Measurements from ENCODE around the gene ZGLP1. TPM values are rescaled to one million over a fixed set of nuclear protein-coding genes. Genes with fewer than 3 reads are reported as not detected.

Gene ZGLP1
- total RNA-seq, 2 experiments from 2014 or later: 5.7 to 8.8 TPM

DNA sequence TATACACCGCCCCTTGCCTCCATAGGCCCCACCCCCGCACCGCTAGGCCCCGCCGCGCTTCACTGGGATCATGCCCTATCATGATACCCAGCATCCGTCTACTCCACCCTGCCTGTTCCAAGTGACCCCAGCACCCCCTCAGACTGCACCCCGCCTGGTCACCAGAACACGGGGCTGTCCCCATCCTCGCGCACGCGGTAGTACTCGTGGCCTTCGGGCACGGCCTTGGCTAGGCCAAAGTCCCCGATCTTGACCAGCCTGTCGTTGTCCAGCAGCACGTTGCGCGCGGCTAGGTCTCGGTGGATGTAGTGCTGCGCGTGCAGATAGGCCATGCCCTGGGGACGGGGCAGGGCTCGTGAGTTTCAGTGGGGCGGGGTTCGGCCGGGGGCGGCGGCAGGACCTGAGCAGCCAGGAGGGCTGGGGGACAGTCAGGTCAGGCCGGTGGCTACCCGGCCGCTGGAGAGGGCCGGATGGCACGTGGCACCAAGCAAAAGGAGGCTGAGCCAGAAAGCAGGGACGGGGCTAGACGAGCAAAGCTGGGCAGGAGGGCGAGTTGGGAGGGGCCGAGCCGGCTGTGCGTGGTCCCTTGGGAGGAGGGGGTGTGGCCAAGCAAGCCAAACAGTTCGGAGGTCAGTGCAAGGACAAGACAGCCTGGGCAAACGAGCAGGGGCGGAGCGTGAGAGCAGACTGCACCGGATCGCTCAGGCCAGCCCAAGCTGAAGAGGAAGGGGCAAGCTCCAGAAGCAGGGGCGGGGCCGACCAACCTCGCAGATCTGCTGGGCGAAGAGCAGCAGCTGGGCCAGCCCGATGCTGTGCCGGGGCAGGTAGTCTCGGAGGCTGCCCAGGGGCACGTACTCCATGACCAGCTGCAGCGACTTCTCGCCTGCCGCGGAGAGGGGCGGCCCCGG lies 43.4 kb upstream of the ZGLP1 start:
- TF ChIP-seq EZH2phosphoT487 (IDR thresholded peaks at IDR 0.05; ENCODE audit: borderline replicate concordance, low read depth, low read length): no peak
- no TSS peak for BruUV-seq (replicated peaks)
- Histone ChIP-seq H3K4me1 (ENCODE audit: insufficient read depth, low read length, poor library complexity, severe bottlenecking) (no peaks in the 10 kb centered on the region), H2AFZ (ENCODE audit: low read length) (no peak overlapping the region), H3K36me3 (ENCODE audit: insufficient read depth, low read length) (peaks cover 64% of the 10 kb centered on the region), H3K79me2 (ENCODE audit: insufficient read depth, low read depth, low read length) (no peaks in the 10 kb centered on the region), H3K4me3 (ENCODE audit: low read depth, low read length, poor library complexity, severe bottlenecking) (no peak overlapping the region), H3K9me2 (ENCODE audit: insufficient read depth, low read length) (no peaks in the 10 kb centered on the region), H3K9me3 (ENCODE audit: low read length) (no peaks in the 10 kb centered on the region), H3K27ac (ENCODE audit: low read depth, low read length, poor library complexity, severe bottlenecking) (no peak overlapping the region), H4K20me1 (ENCODE audit: insufficient read depth, low read length) (no peaks in the 10 kb centered on the region), H3K4me2 (ENCODE audit: low read length) (no peak overlapping the region)
- intact Hi-C loops (cut with micrococcal nuclease; ENCODE audit: unreplicated experiment): loop anchor here (2.0 kb wide), 1 partner anchor 34 kb away; no protein-coding TSS in a partner anchor
- ChIA-PET POLR2A (no interaction called here), CTCF (ENCODE audit: unreplicated experiment) (no interaction called here)
- no peak for DNase-seq (ENCODE audit: low spot score)

DNA sequence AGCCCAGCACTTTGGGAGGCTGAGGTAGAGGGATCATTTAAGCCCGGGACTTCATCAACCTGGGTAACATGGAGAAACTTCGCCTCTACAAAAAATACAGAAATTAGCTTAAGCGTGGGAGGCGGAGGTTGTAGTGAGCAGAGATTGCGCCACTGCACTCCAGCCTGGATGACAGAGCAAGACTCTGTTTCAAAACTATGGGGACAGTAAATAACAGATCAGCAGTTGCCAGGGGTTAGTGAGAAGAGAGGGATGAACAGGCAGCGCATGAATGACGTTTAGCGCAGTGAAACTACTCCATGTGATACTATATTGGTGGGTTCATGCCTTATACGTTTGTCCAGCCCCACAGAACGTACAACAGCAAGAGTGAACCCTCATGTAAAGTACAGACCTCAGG lies 36.9 kb upstream of the ZGLP1 start:
- Histone ChIP-seq H2AFZ (ENCODE audit: low read length) (no peak overlapping the region), H3K79me2 (ENCODE audit: insufficient read depth, low read depth, low read length) (no peaks in the 10 kb centered on the region), H3K4me3 (ENCODE audit: low read depth, low read length, poor library complexity, severe bottlenecking) (no peak overlapping the region), H3K4me1 (ENCODE audit: insufficient read depth, low read length, poor library complexity, severe bottlenecking) (peaks cover 2% of the 10 kb centered on the region), H3K36me3 (ENCODE audit: insufficient read depth, low read length) (peaks cover 17% of the 10 kb centered on the region), H3K4me2 (ENCODE audit: low read length) (no peak overlapping the region), H3K27ac (ENCODE audit: low read depth, low read length, poor library complexity, severe bottlenecking) (no peak overlapping the region), H3K9me3 (ENCODE audit: low read length) (no peaks in the 10 kb centered on the region), H3K9me2 (ENCODE audit: insufficient read depth, low read length) (no peaks in the 10 kb centered on the region), H4K20me1 (ENCODE audit: insufficient read depth, low read length) (no peaks in the 10 kb centered on the region)
- CTCF ChIA-PET (ENCODE audit: unreplicated experiment): no interaction called here
- POLR2A ChIA-PET: no interaction called here
- no TSS peak for BruUV-seq (replicated peaks)
- no peak for DNase-seq (ENCODE audit: low spot score)
- TF ChIP-seq, protein P1, sequence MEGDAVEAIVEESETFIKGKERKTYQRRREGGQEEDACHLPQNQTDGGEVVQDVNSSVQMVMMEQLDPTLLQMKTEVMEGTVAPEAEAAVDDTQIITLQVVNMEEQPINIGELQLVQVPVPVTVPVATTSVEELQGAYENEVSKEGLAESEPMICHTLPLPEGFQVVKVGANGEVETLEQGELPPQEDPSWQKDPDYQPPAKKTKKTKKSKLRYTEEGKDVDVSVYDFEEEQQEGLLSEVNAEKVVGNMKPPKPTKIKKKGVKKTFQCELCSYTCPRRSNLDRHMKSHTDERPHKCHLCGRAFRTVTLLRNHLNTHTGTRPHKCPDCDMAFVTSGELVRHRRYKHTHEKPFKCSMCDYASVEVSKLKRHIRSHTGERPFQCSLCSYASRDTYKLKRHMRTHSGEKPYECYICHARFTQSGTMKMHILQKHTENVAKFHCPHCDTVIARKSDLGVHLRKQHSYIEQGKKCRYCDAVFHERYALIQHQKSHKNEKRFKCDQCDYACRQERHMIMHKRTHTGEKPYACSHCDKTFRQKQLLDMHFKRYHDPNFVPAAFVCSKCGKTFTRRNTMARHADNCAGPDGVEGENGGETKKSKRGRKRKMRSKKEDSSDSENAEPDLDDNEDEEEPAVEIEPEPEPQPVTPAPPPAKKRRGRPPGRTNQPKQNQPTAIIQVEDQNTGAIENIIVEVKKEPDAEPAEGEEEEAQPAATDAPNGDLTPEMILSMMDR (conservative IDR thresholded peaks at IDR 0.05; ENCODE audit: low read length): no peak
- TF ChIP-seq EZH2phosphoT487 (IDR thresholded peaks at IDR 0.05; ENCODE audit: borderline replicate concordance, low read depth, low read length): no peak
- intact Hi-C loops (cut with micrococcal nuclease; ENCODE audit: unreplicated experiment): no loop called here

GRCh38 chr19:10344780-10345179 lies 35.2 kb upstream of the ZGLP1 start:
- Histone ChIP-seq H3K9me2 (ENCODE audit: insufficient read depth, low read length) (no peaks in the 10 kb centered on the region), H3K9me3 (ENCODE audit: low read length) (no peaks in the 10 kb centered on the region), H3K4me2 (ENCODE audit: low read length) (no peak overlapping the region), H3K4me1 (ENCODE audit: insufficient read depth, low read length, poor library complexity, severe bottlenecking) (peaks cover 7% of the 10 kb centered on the region), H3K79me2 (ENCODE audit: insufficient read depth, low read depth, low read length) (no peaks in the 10 kb centered on the region), H3K4me3 (ENCODE audit: low read depth, low read length, poor library complexity, severe bottlenecking) (no peak overlapping the region), H3K27ac (ENCODE audit: low read depth, low read length, poor library complexity, severe bottlenecking) (no peak overlapping the region), H4K20me1 (ENCODE audit: insufficient read depth, low read length) (no peaks in the 10 kb centered on the region), H2AFZ (ENCODE audit: low read length) (no peak overlapping the region), H3K36me3 (ENCODE audit: insufficient read depth, low read length) (peaks cover 2% of the 10 kb centered on the region; the same call in 1 of the 2 replicates)
- intact Hi-C loops (cut with micrococcal nuclease; ENCODE audit: unreplicated experiment): no loop called here
- no peak for TF ChIP-seq EZH2phosphoT487 (IDR thresholded peaks at IDR 0.05; ENCODE audit: borderline replicate concordance, low read depth, low read length)
- TF ChIP-seq, protein P1 (conservative IDR thresholded peaks at IDR 0.05; ENCODE audit: low read length): no peak
- POLR2A ChIA-PET: interaction anchor here (0.6 kb wide), 1 partner anchor 11 kb away, joined by 3 read pairs; the partner anchor contains the start of gene RAVER1
- CTCF ChIA-PET (ENCODE audit: unreplicated experiment): no interaction called here
- no TSS peak for BruUV-seq (replicated peaks)
- no peak for DNase-seq (ENCODE audit: low spot score)

Data from OCI-LY7 (cell line).